Nucleus accumbens (tissue), 56 donors: ENCODE measurements around the gene PDE5A.

Experiments
- DNase-seq, 56 donors: peaks; one replicate each; lab custom pipeline; 2025; lab: John Stamatoyannopoulos, UW

Gene PDE5A

DNA sequence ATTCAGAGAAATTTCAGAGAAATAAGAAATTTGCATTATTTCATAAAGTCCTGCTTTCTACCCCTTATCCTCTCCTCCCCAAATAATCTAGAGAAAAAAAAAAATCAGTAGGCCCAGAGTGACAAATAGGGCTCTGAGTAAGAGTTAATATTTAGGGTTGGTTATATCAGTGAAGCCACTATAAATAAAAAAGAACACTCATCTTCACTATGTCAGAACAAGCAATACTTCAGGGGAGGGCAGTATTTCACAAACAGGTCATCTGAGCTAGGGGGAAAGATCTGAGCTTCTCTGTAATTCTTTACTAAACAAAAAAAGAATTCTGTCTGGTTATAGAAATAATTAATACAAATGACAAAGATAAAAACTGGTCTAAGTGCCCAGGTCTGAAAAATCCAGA is 39.4 kb downstream of the PDE5A start:
- no peak for DNase-seq

DNA sequence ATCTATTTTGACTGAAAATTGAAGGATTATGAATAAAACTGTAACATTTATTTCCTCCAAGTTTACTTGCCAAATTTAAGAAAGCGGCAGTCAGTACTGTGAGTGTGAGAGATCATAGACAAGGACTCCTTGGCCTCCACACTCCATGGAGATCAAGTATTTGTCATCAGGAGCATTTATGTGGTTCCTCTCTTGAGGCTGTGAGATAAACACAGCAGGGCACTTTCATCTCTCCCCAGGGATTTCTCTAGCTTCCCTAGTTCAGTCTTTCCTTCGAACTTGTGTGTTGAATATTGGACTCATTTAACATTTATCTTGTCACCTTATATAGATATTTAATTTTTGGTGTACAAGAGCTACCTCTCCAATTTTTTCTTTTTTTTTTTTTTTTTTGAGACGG is 40.8 kb downstream of the PDE5A start:
- no peak for DNase-seq

DNA sequence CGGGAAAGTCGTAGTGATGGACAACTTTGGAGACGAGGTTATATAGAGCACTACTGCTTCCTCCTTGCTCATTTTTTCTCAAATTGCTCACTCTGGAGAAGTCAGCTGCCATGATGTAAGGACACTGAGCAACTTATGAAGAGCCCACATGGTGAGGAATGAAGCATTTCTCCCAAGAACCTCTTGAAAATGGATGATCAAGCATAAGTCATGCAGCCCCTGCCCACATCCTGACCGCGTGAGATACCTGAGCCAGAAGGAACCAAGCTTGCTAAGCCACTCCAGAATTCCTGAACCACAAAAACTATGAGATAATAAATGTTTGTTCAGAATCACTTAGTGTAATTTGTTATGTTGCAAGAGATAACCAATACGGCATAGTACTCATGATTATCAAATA is 42.8 kb downstream of the PDE5A start:
- DNase-seq, result no peak

DNA sequence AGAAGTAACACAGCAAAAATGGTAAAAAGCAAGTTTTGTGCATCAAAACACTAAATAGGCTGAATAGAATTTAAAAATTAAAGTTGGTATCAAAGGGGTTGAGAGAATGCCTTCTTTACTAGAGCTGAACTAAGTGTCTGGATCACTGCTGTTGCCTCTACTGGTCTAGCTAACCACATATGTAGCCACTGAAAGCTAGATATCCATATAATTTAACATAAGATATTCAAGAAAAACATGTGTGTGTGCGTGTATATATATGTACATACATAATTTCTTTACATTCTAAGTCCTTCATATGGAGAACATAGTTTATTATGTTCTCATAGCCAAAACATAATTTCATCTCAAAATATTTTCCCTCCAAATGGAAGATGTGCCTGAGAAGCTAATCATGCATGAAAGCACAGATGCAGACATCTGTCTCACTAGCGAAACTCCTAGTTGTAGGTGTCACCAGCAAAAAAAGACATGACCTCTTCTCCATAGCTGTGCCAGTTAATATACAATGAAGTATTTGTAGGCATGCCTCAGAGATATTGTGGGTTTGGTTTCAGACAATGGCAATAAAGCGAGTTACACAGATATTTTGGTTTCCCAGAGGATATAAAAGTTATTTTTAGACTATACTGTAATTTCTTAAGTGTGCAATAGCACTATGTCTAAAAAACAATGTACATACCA is 47.3 kb downstream of the PDE5A start:
- no peak for DNase-seq

DNA sequence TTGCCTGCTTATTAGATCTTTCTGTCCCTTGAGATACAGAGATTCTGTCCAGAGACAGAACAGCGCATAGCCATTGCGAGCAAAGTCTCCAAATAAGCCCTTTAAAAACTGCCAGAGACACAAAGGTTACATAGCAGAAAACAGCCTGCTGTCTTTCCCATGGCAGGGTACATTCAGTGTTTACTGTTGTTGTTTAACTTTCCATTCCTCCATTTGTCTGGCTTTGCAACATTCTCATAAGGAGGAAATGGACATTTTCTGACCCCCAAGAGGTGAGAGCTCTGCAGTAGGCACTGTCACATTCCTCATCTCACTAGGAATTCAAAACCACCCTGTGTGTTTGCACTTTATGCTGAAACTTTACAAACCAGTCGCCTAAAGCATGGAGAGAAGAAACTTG is 48.3 kb downstream of the PDE5A start:
- DNase-seq, result no peak

DNA sequence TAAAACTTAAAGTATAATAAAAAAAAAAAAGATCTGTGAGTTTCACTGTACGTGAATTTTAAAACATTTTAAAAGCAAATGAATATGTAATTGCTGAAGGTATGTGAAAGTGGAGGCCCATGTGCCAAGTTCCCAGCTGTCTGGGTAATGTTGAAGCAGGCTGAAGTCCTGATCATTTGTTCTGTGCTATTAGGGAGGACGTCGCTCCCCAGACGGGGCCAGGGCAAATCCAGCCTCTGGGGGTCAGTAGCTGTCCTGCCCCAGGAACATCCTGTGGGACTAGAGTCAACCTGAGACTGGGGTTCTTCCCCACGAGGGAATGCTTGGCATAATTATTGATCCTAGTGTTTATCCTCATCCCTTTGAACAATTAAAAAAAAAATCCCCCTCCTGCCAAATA is 48.8 kb downstream of the PDE5A start:
- DNase-seq, result no peak

DNA sequence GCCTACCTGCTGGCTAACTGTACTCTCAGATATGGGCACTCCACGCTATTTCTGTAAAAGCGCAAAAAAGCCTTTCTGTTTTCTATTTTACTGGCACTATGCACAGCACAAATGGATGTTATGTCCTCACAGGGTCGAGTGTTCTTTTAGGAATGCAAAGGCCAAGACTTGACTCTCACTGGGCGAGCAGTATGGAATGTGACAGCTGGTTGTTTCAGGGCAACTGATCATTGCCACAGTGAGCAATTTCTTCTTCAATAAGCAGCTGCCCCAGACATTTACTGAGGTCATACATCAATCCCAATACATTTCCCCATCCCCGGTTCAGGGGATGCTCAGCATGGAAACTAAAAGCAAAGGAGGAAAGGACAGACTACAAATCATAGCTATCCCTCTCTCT is 58.2 kb downstream of the PDE5A start:
- DNase-seq, result no peak

DNA sequence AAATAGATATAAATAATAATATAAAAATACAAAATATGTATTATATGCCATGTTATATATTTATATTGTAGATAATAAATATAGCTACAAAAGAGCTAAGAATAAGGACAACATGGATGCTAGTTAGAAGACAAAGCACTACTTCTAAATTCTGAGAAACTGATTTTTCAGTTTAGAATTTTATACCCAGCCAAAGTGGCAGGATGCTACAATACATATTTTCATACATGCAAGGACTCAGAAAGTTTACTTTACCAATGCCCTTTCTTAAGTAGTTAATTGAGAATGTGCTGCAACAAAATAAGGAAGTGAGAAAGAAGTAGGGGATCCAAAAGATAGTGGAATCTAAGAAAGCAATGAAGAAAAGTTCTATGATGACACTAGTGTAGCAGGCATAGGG is 64.5 kb downstream of the PDE5A start:
- no peak for DNase-seq

DNA sequence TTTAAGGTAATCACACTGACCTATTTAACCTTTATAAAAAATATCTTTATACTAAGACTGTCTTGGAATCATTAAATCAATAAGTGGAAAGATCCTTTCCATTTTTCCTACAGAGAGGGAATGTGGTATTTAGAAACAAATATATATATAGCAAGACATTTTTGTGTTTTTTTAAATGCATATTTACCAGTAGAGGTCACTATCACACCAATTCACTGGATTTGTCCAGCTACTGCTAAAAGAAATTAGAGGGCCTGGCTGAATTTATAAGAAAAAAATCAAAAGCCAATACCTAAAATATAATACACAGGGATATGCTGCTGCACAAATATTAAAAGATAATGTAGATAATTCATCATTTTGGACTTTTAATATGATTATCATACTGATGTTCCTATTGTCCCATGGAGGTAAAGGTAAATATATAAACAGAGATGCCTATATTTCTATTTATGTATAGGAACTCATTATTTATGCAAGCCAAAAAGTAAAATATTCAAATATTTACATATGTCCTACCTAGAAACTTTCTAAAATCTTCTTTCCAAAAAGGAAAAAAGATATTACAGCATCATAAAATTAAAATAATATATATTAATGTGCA is 69.5 kb downstream of the PDE5A start:
- no peak for DNase-seq

DNA sequence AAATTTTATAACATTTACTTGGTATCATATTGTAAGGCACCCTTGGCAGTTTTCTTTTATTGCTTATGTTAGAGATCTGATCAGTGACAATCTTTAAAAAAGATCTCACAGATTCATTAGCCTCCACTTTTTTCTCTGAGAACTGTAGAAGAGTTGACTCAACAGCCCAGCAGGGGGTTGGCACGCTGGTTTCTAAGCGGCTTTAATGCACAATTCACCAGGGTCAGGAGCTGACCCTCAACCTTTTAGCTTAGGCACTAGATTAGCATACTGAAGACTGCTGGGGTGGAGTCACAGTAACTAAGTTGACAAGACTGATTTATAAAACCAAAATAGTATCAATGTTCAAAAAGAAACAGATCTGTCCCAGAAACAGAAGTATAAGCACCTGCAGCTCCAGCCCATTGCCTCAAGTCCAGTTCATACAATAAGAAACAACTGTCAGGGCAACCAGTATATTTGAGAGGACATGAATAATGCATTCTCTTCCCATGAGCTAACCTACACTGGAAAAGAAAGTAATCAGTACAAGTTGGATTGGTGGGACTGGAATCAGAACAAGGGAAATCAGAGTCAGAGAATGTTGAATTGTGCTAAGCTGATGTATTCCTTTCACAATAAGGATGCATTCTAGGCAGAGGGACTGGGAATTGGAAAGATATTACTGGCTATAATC is 77.6 kb downstream of the PDE5A start:
- DNase-seq, result no peak

DNA sequence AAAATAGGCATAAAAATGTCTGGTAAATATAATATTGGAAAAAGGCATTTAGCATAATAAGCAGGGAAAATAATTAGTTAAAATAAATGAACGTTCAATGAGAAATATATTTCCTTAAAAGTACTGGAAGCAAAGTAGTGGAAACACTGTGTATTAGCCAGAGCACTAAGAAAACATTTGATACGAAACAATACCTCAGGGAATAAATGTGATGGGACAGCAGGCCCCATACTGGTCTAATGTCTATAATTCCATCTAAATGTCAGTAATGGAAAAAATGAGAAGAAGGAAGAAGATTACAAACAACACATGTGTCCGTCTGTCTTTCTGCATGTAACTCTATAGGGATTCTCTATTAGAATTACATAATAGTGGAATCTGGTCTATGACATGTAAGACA is 79.0 kb downstream of the PDE5A start:
- DNase-seq, result no peak

DNA sequence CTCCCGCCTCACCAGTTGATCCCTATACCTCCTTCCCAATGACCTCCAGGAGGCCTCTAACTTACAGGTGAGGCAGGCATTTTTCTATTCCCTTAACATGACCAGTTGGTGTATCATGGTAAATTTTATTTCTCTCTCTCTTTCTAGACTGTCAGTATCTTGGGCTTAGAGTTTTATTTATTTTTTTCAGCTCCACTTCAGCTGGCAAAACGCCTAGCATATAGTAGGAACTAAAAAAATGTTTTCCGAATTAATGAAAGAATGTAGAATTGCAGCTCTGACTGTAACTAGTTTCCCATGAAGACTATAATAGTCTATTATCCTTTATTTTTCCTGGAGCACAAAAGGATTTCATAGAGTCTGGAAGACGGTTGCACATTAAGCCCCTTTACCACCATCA is 84.8 kb downstream of the PDE5A start:
- no peak for DNase-seq

DNA sequence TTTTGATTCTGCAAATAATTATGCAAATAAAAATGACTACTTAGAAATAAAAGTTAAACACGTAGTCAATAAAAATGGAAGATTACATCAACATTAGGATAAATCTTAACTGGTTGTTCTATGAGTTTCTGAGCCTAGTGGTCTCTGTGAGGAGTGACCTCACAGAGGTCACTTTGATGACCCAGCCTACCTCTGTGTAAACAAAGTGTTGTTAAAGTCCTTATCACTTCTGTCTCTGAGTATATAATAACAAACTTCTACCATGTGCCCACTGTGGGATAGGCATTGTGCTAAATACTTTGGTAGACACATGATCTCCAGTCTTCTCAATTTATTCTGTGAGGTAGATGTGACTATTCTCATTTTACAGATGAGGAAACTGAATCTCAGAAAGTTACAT is 85.4 kb downstream of the PDE5A start:
- DNase-seq, result no peak

DNA sequence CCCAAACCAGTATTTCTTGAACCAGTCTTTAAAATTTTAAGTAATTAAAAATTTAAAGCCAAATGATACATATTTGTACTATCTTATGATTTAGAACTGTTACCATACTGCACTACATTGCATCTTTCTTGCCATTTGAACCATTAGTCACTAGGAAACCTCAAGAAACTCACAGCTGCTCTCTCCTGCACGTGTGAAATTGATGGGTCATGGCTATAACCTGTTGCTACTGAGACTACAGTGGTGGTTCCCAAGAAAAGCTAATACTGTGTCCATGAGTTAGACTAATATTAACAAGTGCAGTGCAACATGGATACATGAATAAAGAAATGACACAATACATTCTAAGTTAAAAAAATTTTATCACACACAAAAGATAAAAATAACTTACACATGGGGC is 88.4 kb downstream of the PDE5A start:
- DNase-seq, result no peak

DNA sequence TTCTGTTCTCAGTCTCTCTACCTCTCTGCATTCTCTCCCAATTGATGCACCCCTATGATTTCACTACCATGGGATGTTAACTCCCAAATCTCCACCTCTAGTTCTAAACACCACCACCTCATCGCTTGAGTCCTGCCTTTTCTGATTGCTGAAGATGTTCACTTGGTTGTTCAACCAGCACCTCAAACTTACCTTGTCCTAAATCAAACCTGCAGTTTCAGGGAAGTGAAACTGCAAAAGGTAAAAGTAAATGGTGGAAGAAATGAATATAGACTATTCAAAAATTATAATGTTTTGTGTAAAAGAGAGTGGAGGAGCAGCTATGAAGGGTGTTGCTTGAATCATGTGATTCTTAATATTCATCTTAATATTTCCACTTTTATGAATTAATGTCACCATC is 91.0 kb downstream of the PDE5A start:
- no peak for DNase-seq

DNA sequence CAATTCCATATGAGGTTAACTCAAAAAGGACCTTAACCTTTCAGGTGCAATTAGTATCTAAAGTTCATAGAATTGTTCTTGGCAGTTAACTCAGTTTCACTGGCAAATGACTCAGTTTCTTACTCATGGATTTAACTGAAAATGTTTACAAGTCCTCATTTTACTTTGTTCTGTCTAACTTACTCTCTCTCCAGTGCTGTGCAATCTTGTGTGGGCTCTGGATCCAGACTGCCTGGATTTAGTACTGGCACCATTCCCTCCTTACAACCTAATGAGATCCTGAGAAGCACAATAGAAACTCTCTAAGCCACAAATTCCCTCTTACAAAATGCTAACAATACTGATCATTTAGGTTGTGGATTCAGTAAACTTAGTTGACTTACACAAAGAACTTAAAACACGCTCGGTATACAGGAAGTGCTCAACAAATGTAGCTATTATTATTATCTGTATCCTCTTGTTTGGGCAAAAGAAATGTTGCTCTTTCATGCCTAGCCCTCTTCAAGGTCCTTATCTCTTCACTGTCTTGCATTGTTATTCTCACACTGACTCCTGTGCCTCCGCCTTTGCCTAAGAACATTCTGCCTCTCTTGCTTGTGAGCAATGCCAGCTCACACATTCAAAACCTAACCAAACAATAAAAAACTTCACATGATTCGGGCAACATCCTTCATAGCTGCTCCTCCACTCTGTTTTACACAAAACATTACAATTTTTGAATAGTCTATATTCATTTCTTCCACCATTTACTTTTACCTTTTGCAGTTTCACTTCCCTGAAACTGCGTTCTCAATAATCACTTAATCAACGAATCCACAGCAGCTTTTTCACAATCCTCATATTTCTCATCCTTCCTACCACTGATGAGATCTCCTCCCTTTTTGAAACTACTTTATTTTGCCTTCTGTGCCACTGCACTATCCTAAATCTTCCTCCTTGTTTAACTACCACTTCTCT is 91.8 kb downstream of the PDE5A start:
- DNase-seq, result no peak

DNA sequence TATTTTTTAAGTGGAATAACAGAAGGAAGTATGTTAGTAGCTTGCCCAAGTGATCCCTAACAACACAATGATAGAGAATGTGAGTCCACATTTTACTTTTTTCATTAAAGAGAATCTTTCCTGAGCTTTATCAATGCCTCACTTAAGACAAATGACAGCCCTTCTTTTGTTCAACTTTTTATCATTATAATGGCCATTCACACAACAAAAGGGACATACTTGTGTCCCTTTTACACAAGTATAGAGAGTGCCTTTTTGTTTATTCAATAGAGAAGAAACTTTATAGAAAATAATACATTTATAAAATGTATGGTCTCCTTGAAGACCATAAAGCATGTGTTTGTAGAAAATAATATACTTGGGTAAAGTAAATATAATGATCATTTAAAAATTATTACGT is 96.3 kb downstream of the PDE5A start:
- no peak for DNase-seq

DNA sequence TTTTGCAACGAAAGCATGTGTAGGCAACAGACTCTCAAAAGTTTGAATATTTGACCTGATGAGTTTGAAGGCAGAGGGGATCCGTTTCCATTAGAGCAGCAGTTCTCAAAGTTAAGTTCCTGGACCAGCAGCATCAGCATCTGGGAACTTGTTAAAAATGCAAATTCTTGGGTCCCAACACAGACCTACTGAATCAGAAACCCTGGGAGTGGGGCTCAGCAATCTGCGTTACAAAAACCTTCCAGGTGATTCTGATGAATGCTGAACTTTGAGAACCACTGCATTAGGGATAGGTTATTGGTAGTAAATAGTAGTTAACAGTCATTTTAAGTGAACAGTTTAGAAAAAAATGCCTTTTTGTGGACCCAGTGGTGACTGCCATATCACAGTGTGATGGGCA is 98.8 kb downstream of the PDE5A start:
- no peak for DNase-seq

DNA sequence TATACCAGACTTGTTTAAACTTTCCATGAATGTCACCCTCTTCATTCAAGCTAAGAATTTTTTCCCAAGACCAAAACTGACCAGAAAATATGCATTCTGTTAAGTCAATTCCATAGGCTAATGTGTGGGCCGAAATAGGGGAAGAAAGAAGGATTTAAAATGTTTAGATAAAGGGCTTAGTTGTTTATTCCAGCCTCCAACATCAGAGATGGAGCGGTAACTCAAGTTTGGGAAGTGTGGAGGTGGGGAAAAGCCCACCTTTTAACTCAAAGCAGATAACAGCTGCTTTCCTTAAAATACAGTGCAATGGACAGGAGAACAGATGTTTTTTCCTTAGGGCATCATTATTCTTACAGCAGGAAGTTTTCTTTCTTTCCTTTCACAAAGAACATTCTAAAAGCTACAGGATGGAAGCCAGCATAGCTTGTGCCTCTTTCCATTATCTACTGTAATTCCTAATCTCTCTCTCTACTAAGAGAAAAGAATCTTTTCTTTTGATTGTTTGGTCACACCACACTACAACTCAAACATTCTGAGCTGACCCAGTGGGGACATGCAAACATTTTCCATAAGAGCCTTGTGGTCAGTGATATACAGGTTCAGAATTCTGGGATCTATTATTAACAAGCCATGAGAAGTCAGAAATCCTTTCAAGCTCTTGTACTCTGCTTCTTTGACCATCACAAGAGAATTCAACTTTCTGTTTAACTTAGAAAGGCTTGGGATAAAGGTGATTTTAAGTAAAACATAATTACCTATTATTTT is 101.6 kb downstream of the PDE5A start:
- DNase-seq, result no peak
